ENCODE measurements around the gene HIC2.
"Not testable (repeated sequence)": the region's sequence is repeated elsewhere in the genome, so short reads cannot be mapped to it uniquely, and the experiment has no call there.

Gene HIC2

DNA sequence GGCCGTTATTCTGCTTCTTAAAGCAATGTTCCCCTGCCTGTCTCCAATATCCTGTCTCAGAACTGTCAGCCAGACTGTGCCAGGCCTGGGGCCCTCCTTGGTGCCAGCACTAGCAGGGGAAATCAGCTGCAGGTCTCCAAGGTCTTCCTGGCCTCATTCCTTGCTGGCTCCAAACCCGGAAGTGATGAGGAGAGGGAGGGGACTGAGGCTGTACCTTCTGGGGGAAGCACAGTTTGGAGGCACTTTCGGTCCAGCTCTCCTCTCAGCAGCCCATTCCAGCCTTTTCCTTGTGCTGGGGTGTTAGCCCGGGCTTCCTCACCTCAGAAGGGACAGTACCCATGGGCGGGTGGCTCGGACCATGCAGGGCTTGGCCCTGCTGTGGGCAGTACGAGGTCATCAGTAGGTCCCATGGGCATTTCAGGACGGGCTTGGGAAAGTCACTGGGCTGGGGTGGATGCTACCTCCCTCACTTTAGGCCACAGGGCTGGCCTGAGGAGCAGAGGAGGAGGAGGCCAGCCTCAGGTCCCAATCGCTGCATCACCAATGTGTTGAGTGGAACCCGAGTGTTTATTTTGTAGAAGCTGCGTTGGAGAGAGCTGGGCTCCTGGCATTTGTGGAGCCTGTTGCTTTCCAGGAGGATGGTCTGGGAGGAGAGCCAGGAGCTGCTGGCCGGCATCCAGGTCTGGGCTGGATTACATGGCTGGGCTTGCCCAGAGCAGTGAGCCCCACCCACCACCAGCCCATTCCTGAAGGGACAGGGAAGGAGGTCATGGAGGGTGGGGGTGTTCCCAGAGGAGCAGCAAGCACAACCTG, 19.0 kb downstream of the HIC2 start:
- not testable (repeated sequence) for DNase-seq

GRCh38 chr22:21438013-21438412, 20.8 kb downstream of the HIC2 start:
- DNase-seq: not testable (repeated sequence)

- not testable (repeated sequence) for DNase-seq
Measured at GRCh38 chr22:21440018-21440636, 23.0 kb downstream of the HIC2 start.

- not testable (repeated sequence) for DNase-seq
Measured at GRCh38 chr22:21440676-21441075, 23.5 kb downstream of the HIC2 start.

DNA sequence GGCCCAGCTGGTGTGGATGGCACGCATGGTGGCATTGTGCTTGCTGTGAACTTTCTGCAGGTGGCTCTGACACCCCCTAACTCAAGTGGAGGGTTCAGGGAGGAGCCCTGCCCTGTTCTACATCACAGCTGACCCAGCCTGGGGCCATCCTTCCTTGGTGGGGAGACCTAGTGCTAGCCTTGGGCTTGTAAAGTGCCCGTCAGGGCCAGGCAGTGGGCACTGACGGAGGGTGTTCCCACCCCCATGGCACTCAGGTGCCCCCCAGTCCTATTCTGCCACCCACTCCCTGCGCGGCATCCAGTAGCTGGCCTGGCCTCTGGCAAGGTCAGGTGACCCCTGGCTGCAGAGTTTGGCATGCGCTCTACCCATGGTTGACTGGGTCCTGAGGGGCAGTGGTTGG, 24.0 kb downstream of the HIC2 start:
- not testable (repeated sequence) for DNase-seq

GRCh38 chr22:21442123-21442522, 25.0 kb downstream of the HIC2 start:
- not testable (repeated sequence) for DNase-seq

DNA sequence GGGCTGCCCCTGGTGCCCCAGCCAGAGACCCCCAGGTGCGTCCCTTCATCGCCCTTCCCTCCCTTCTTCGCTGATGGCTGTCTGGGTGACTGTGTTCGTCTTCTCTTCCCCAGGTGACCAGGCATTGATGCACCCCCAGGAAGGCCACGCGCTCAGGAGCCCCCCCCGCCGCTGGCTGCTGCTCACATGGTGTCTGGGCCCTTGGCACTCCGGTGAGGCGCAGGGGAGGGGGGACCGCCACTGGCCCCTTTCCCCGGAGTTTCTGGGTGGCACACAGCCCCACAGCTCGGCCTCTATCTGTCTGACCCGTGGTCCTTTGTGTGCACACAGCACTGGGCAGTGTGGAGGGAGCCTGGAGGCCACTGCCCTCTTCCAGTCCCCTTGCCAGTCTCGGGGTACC, 25.5 kb downstream of the HIC2 start:
- not testable (repeated sequence) for DNase-seq

DNA sequence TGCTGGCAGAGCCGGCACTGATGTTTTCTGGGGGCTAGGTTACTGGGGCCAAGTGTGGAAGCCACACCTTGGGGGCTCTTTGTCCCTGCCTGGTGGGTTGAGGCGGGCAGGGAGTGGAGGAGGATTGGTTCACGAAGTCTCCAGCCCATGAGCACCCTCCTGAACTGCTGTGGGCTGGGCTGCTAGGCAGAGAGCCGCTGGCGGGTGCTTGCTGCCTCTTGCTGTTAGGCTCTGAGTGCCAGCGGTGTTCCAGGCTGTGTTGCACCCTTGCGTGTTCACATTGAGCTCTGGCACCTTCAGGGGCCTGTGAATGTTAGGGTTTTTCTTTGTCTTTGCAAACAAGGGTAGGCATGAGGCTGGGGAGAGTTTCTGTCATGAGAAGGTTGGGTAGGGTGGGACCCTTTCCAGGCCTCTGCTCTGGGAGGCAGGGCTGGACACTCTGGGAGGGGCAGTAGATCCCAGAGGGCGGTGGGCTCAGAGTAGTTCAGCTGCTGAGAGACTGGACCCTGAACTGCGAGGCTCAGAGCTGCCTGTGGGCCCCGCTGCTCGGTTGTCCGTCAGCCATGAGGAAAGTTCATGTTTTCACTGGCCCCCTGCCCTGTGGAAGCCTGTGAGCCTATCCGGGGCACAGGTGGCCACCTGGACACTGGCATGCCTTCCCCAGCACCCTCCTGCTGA, 26.0 kb downstream of the HIC2 start:
- no peak for DNase-seq

- no peak for DNase-seq
Measured at GRCh38 chr22:21443735-21444421, 26.7 kb downstream of the HIC2 start.

DNA sequence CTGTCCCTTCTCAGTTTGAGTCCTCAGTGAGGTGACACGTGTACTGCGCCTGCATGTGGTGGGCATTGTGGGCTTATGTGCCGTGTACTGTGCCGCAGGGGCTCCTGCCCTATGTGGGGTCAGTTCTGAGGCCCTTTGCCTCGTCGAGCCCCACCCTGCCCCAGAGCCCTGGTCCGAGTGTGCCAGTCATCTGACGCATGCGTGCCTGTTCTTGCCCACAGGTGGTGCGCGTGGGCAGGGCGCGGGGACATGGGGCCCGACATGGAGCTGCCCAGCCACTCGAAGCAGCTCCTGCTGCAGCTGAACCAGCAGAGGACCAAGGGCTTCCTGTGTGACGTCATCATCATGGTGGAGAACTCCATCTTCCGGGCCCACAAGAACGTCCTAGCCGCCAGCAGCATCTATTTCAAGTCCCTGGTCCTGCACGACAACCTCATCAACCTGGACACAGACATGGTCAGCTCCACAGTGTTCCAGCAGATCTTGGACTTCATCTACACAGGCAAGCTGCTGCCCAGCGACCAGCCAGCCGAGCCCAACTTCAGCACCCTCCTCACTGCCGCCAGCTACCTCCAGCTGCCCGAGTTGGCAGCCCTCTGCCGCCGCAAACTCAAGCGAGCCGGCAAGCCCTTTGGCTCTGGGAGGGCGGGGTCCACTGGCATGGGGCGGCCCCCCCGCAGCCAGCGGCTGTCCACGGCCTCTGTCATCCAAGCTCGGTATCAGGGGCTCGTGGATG, 27.7 kb downstream of the HIC2 start:
- no peak for DNase-seq

DNA sequence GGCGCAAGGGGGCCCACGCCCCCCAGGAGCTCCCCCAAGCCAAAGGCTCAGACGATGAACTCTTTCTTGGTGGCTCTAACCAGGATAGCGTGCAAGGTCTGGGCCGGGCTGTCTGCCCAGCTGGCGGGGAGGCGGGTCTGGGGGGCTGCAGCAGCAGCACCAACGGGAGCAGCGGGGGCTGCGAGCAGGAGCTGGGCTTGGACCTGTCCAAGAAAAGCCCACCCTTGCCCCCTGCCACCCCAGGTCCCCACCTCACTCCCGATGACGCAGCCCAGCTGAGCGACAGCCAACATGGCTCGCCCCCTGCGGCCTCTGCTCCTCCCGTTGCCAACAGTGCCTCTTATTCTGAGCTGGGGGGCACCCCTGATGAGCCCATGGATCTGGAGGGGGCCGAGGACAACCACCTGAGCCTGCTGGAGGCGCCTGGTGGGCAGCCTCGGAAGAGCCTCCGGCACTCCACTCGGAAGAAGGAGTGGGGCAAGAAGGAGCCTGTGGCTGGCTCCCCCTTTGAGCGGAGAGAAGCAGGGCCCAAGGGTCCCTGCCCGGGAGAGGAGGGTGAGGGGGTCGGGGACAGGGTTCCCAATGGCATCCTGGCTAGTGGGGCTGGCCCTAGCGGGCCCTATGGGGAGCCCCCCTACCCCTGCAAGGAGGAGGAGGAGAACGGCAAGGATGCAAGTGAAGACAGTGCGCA, 28.4 kb downstream of the HIC2 start:
- no peak for DNase-seq

DNA sequence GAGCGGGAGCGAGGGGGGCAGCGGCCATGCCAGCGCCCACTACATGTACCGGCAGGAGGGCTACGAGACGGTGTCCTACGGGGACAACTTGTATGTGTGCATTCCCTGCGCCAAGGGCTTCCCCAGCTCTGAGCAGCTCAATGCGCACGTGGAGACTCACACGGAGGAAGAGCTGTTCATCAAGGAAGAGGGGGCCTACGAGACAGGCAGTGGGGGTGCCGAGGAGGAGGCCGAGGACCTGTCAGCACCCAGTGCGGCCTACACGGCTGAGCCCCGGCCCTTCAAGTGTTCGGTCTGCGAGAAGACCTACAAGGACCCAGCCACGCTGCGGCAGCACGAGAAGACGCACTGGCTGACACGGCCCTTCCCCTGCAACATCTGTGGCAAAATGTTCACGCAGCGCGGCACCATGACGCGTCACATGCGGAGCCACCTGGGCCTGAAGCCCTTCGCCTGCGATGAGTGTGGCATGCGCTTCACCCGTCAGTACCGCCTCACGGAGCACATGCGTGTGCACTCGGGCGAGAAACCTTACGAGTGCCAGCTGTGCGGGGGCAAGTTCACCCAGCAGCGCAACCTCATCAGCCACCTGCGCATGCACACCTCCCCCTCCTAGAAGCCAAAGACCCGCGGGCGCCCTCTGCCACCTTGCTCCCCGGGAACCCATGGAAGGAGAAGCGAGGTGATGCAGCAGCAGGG, 29.1 kb downstream of the HIC2 start:
- DNase-seq: no peak

DNA sequence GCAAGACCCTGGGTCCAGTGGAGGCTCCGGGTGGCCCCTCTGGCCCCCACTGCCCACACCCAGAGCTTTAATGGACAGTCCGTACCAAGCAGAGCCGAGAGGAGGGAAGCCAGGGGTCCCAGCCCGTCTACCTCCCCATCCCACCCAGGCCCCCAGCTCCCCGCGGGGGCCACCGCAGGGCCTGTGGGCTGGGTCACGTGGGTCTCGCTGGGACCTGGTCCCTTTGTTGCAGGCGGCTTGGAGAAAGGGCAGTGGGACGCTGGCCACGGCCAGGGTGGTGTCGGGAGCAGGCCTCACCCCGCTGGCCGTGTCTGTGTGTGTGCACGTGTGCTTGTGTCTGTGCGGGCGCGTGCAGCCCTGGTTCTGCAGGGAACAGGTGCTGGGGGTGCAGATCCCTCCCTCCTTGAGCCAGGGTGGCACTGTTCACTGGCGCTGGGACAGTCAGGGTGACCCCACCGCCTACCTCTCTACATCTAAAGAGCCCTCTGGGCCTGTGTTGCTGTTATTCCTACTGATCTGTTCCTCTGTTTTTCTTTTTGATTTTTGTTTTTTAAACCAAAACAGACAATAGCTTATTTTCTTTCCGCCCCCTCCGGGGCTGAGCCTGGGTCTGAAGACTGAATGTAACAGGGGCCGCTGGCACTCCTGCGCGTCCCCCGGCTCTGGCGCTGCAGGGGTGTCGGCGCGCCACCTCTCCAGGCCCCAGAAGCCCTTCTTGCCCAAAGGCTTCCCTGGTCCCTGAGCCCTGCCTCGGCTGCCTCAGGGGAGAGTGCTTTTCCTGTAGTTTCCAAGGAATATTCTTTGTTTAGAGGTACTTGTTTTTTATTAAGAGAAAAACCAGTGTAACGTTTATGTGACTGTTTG, 29.9 kb downstream of the HIC2 start:
- DNase-seq: no peak

DNA sequence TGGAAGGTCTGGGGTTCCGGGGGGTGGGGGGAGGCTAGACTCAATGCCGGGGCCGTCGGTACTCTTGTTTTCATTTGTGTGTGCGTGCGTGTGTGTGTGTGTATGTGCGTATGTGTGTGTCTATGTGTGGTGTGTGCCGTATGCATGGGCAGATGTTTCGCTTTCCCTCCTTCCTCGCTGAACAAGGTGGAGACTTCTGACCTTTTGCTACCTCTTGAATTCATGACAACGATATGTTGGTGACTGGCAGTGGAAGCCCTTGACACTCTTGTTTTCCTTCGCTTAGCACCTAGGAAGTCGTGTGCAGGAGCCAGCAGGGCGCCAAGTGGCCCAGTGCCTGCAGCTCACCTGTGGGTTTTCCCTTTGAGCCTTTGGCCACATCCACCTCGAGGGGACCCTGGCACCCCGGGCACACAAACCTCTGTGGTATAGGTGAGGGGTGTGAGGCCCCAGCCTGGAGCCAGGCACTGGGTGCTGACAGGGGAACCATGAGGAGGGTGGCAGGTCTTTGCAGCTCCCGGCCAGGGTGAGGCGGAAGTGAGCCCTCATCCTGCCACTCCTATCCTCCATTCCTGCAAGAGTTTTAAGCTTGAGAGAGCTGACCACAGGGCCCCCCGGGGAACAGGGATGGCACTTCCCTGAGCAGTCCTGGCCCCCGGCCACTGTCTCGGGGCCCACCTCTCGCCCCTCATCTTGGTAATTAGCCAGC, 30.7 kb downstream of the HIC2 start:
- no peak for DNase-seq

DNA sequence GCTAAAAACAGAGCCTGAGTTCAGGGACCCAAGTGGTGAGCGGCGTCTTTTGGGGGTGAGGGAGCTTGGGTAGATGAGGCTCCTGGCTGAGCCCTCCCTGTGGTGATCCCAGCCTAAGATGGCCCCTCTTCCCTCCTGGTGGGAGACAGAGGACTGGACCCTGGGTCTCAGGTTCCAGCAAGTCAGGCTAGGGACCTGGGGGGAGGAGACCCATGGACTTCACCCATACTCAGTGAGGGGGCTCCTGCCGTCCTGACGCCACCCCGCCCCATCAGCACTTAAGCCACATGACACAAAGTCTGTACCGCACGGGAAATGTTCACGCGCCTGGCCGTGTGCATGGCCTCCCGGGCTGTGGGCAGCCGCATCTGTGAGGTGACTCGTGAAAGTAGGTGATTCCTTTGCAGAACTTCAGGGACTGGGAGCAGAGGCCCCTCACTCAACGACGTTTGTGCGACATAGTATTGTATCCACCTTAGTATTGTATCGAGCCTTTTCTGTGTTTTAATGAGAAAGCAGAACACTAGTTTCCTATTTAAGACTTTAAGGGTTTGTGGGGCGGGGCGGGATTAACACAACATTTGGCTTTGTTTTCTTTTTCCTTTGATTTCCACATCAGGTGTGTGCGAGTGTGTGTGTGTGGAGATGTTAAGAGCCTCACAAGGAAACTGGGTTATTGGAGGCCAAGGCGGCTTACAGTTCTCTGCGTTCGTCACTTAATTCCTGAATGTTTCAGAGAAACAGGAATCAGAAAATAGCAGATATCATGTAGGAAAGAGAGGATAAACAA, 31.7 kb downstream of the HIC2 start:
- DNase-seq: no peak

DNA sequence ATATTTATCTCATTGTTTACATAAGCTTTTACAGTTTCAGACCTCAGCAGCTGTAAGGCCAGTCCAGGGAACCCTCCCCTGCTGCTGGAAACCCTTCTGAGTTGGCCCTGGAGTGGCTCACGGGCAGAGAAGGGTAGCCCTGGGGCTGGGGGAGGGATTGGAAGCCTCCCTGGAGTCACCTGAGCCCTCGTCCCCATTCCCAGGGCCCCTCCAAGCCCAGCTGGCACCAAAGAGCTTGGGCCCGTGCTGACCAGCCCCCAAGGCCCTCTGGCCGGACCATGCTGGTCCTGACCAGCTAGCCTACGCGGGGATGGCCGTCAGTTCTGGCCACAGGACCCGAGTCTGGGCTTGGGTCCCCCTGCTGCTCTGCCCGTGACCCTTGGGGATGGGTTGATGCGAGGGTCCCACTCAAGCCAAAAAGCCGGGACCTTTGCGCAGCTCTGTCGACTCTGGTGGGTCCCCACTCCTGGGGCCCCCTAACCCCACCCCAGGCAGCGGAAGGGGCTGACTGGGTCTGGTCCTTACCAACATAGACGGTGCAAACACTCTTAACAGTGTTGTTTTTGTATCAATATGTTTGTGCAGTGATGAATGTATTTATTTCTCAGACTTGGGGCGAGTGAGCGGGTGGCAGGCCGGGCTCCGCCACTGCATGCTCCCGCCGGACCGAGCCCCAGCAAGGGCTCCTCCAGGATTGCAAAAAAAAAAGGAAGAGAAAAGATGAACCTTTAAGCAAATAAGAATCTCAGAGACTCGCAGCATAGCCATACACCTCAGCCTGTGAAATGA, 32.6 kb downstream of the HIC2 start:
- DNase-seq: no peak

DNA sequence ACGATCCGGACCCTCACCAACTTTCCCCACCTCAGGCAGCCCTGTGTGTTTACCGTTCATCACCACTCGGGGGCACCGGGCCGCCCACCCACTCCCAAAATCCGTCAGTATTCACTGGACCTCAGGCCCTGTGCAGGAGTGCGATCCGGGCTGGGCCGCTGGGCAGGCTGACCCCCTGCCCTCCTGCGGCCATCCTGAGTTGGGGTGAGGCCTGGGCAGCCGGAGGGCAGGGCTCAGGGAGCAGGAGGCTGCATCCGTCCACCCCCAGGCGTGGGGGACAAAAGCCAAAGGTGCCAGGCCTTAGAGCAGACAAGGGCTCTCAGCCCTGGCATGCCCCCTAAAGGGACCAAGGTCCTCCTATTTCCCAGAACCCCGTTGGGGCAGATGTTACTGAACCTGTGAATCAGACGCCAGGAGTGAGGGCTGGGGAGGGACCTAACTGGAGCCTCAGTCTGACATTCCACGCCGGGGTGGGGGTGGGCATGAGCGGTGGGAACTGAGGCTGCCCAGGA, 33.2 kb downstream of the HIC2 start:
- DNase-seq: no peak

All from NCI-H1417 (cell line).